Umbilical cord (tissue), 2 donors: Measurements from ENCODE around the gene KCND3. TPM values are rescaled to one million over a fixed set of nuclear protein-coding genes. Genes with fewer than 3 reads are reported as not detected.

ENCODE experiments used
- DNase-seq: peaks from one replicate; pipeline ENCODE4 v3.0.0-alpha.2; 2015; ENCODE audit warnings: low spot score
- total RNA-seq: library from RNA; depleted of rRNA; stranded (reverse); fragments of >200 nt; gene quantifications from one replicate; pipeline ENCODE4 v1.2.3, GENCODE V29; 2014; ENCODE audit warnings: low replicate concordance; ENCODE audit not compliant: insufficient read depth

The KCND3 gene
- total RNA-seq, 1 donor from 2014 or later, result 10.6 TPM

- DNase-seq, result no peak
Observed at GRCh38 chr1:111848852-111849545, 140.5 kb downstream of the KCND3 start.

GRCh38 chr1:111847466-111847865, 142.0 kb downstream of the KCND3 start:
- no peak for DNase-seq

- no peak for DNase-seq
Observed at GRCh38 chr1:111846842-111847241, 142.6 kb downstream of the KCND3 start.

GRCh38 chr1:111843177-111843576, 146.3 kb downstream of the KCND3 start:
- no peak for DNase-seq

- no peak for DNase-seq
Observed at GRCh38 chr1:111842411-111842810, 147.1 kb downstream of the KCND3 start.

- no peak for DNase-seq
Observed at GRCh38 chr1:111841746-111842145, 147.7 kb downstream of the KCND3 start.

GRCh38 chr1:111841189-111841588, 148.3 kb downstream of the KCND3 start:
- DNase-seq, result peak; percentile 2

- DNase-seq, result no peak
Observed at GRCh38 chr1:111837393-111837792, 152.1 kb downstream of the KCND3 start.

GRCh38 chr1:111836111-111836510, 153.4 kb downstream of the KCND3 start:
- DNase-seq, result no peak

- DNase-seq, result no peak
Observed at GRCh38 chr1:111835514-111835913, 154.0 kb downstream of the KCND3 start.

- no peak for DNase-seq
Observed at GRCh38 chr1:111834956-111835355, 154.5 kb downstream of the KCND3 start.

GRCh38 chr1:111833334-111833733, 156.1 kb downstream of the KCND3 start:
- peak; percentile 16 for DNase-seq

GRCh38 chr1:111832521-111833155, 156.8 kb downstream of the KCND3 start:
- no peak for DNase-seq

- no peak for DNase-seq
Observed at GRCh38 chr1:111831153-111831552, 158.3 kb downstream of the KCND3 start.

- DNase-seq, result no peak
Observed at GRCh38 chr1:111827946-111828345, 161.5 kb downstream of the KCND3 start.

GRCh38 chr1:111826278-111826677, 163.2 kb downstream of the KCND3 start:
- no peak for DNase-seq

GRCh38 chr1:111825217-111825616, 164.3 kb downstream of the KCND3 start:
- no peak for DNase-seq

- no peak for DNase-seq
Observed at GRCh38 chr1:111822138-111822537, 167.3 kb downstream of the KCND3 start.

- DNase-seq, result no peak
Observed at GRCh38 chr1:111821121-111821745, 168.2 kb downstream of the KCND3 start.

- DNase-seq, result no peak
Observed at GRCh38 chr1:111819566-111820263, 169.8 kb downstream of the KCND3 start.

GRCh38 chr1:111818546-111818945, 170.9 kb downstream of the KCND3 start:
- DNase-seq, result no peak

GRCh38 chr1:111818081-111818480, 171.4 kb downstream of the KCND3 start:
- DNase-seq, result no peak
